Astrocyte of the cerebellum (primary cell): ENCODE data around the gene ATXN7L2.
"Not testable (repeated sequence)": the region's sequence is repeated elsewhere in the genome, so short reads cannot be mapped to it uniquely, and the experiment has no call there.

Experiments
- DNase-seq: peaks from one replicate; pipeline ENCODE4 v3.0.0-alpha.2; 2011; ENCODE audit warnings: low read depth
- H3K4me3 ChIP-seq: 2 replicates; pipeline ENCODE4 v1.5.1; 2011; ENCODE audit warnings: mild to moderate bottlenecking, low read depth, low read length, moderate library complexity
- CTCF ChIP-seq: IDR thresholded peaks from 2 replicates; pipeline ENCODE4 v1.5.1; 2012; ENCODE audit warnings: low read length, low read depth, moderate library complexity, mild to moderate bottlenecking; ENCODE audit errors: missing control alignments
- in situ Hi-C: cut with HindIII; loops from 2 replicates; pipeline ENCODE4 v1.10.0; 2017; ENCODE audit warnings: low sequenced_read_pairs

ATXN7L2 gene

GRCh38 chr1:109468061-109468460 lies 15.6 kb upstream of the ATXN7L2 start:
- no peak overlapping the region for H3K4me3 ChIP-seq
- no peak for TF ChIP-seq CTCF
- no peak for DNase-seq
- in situ Hi-C loops = no loop called here

GRCh38 chr1:109468903-109469302 lies 14.8 kb upstream of the ATXN7L2 start:
- H3K4me3 ChIP-seq = no peak overlapping the region
- TF ChIP-seq CTCF = no peak
- DNase-seq = no peak
- in situ Hi-C loops = no loop called here

GRCh38 chr1:109470245-109470644 lies 13.5 kb upstream of the ATXN7L2 start:
- H3K4me3 ChIP-seq = no peak overlapping the region
- in situ Hi-C loops = no loop called here
- DNase-seq = no peak
- TF ChIP-seq CTCF = no peak

GRCh38 chr1:109472779-109473178 lies 10.9 kb upstream of the ATXN7L2 start:
- in situ Hi-C loops = no loop called here
- H3K4me3 ChIP-seq = no peak overlapping the region
- no peak for TF ChIP-seq CTCF
- DNase-seq = no peak

GRCh38 chr1:109473284-109474057 lies 10.2 kb upstream of the ATXN7L2 start:
- in situ Hi-C loops, DNase-seq, H3K4me3 ChIP-seq: not testable (repeated sequence)

GRCh38 chr1:109474697-109475096 lies 9.0 kb upstream of the ATXN7L2 start:
- DNase-seq = no peak
- in situ Hi-C loops = no loop called here

More at GRCh38 chr1:109474697-109475096, 9.0 kb upstream of the ATXN7L2 start:
- no peak for TF ChIP-seq CTCF
- H3K4me3 ChIP-seq = no peak overlapping the region
